NT2/D1 (cell line): Measurements from ENCODE around the gene NADSYN1.

Experiments used
- DNase-seq: peaks from one replicate; pipeline ENCODE4 v3.0.0-alpha.2; 2011; ENCODE audit warnings: low read depth, low spot score
- H3K27me3 ChIP-seq: 2 replicates; pipeline ENCODE4 v1.6.0; 2011; ENCODE audit warnings: mild to moderate bottlenecking; ENCODE audit not compliant: insufficient read length, insufficient read depth
- H3K36me3 ChIP-seq: 2 replicates; pipeline ENCODE4 v1.6.1; 2011; ENCODE audit warnings: mild to moderate bottlenecking, low read length, mixed read lengths; ENCODE audit not compliant: insufficient read depth, insufficient read length
- H3K4me1 ChIP-seq: 2 replicates; pipeline ENCODE4 v1.5.1; 2011; ENCODE audit not compliant: insufficient read depth, insufficient read length
- H3K4me3 ChIP-seq: 2 replicates; pipeline ENCODE4 v1.5.1; 2011; ENCODE audit warnings: low read depth; ENCODE audit not compliant: insufficient read length
- H3K9ac ChIP-seq: 2 replicates; pipeline ENCODE4 v1.6.0; 2011; ENCODE audit warnings: low read depth; ENCODE audit not compliant: insufficient read length
- H3K9me3 ChIP-seq: 2 replicates; pipeline ENCODE4 v1.5.1; 2011; ENCODE audit warnings: mild to moderate bottlenecking, low read length; ENCODE audit not compliant: insufficient read depth
- SUZ12 ChIP-seq: IDR thresholded peaks from 2 replicates; pipeline ENCODE4 v1.6.1; 2011; ENCODE audit not compliant: insufficient read length, insufficient read depth; ENCODE audit errors: extremely low read depth
- YY1 ChIP-seq: IDR thresholded peaks from 2 replicates; pipeline ENCODE4 v1.6.1; 2011; ENCODE audit not compliant: insufficient read length, insufficient read depth
- ZNF274 ChIP-seq: IDR thresholded peaks from 2 replicates; pipeline ENCODE4 v1.6.1; 2011; ENCODE audit warnings: mild to moderate bottlenecking, low read depth, low read length

The NADSYN1 gene

GRCh38 chr11:71463331-71464211 is 10.6 kb downstream of the NADSYN1 start:
- H3K9me3 ChIP-seq: 0 out of 2 replicates have a peak, but pooled peaks cover 9% of the 10 kb centered on the region
- H3K4me3 ChIP-seq: no peak overlapping the region

DNA sequence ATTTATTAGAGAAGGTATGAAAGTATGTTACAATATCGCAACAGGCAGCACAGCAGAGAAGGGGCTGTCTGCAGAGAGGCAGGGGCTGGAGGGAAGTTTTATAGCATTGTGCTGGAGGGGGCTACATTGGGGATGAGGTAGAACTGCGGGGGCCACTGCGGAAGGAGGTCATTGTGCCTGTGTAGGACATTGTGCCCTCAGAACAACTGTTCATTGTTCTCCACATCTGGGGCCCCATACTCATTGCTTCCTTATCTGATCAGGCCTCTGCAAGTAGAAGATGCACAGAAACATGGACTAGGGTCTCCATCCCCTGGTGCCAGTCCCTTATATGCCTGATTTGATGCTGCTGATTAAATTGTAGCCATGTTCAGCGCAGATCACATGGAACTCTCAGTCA is 12.1 kb downstream of the NADSYN1 start:
- Histone ChIP-seq H3K4me1 (no peaks in the 10 kb centered on the region), H3K36me3 (peaks cover 47% of the 10 kb centered on the region), H3K27me3 (no peaks in the 10 kb centered on the region), H3K9ac (no peak overlapping the region), H3K9me3 (peaks cover 19% of the 10 kb centered on the region; the same call in 1 of the 2 replicates), H3K4me3 (no peak overlapping the region)
- DNase-seq: no peak
- no peak for TF ChIP-seq SUZ12
- TF ChIP-seq ZNF274: no peak
- TF ChIP-seq YY1: no peak

More at GRCh38 chr11:71463331-71464211, 10.6 kb downstream of the NADSYN1 start:
- Histone ChIP-seq H3K9ac (no peak overlapping the region), H3K4me1 (no peaks in the 10 kb centered on the region), H3K27me3 (no peaks in the 10 kb centered on the region), H3K36me3 (peaks cover 62% of the 10 kb centered on the region)
- TF ChIP-seq SUZ12: no peak
- no peak for DNase-seq

DNA sequence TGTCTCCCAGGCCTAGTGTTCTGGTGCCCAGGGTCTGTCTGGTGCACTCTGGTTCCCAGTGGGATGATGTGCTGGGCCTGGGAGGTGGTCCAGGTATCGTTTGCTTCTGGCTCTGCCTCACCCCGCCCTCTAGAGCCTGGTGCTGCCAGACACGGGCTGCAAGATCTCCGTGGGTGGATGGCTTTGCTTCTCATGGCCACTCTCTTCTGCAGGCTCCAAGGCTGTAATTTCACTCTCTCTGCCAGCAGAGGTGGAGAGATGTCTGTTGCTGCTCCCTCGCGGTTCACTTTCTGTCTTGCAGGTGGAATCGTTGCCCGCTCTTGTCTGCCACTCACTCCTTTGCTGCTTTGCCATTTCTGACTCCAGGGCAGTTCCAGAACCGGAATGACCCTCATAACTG is 13.4 kb downstream of the NADSYN1 start:
- Histone ChIP-seq H3K9me3 (peaks cover 19% of the 10 kb centered on the region; the same call in 1 of the 2 replicates), H3K9ac (no peak overlapping the region), H3K4me3 (no peak overlapping the region), H3K4me1 (no peaks in the 10 kb centered on the region), H3K36me3 (peaks cover 40% of the 10 kb centered on the region), H3K27me3 (no peaks in the 10 kb centered on the region)
- no peak for DNase-seq
- no peak for TF ChIP-seq ZNF274
- TF ChIP-seq SUZ12: no peak

GRCh38 chr11:71467164-71467563 is 14.2 kb downstream of the NADSYN1 start:
- Histone ChIP-seq H3K36me3 (peaks cover 40% of the 10 kb centered on the region), H3K4me3 (no peak overlapping the region), H3K9ac (no peak overlapping the region), H3K9me3 (peaks cover 19% of the 10 kb centered on the region; the same call in 1 of the 2 replicates), H3K4me1 (no peaks in the 10 kb centered on the region), H3K27me3 (no peaks in the 10 kb centered on the region)
- no peak for DNase-seq
- TF ChIP-seq ZNF274: no peak
- no peak for TF ChIP-seq YY1
- TF ChIP-seq SUZ12: no peak

DNA sequence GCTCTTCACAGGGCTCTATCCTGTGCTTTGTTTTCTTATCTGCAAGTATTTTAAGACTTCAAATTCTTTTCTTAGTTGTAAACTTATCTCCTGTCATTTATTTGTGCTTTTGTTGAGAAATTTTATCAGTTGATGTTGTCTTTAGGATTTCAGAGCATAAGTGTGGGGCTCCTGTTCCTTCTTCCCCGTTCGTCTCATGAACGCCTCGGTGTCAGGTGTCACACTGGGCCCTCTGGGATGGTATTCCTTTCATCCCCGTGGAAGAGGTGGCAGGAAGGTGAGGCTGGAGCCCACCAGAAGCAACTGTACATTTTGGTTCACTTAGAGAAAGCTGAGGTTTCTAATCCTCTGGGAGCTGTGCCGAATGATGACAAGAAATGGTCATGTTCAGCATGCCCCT is 17.9 kb downstream of the NADSYN1 start:
- Histone ChIP-seq H3K36me3 (peaks cover 52% of the 10 kb centered on the region), H3K4me1 (peaks cover 3% of the 10 kb centered on the region), H3K4me3 (no peak overlapping the region), H3K9me3 (peaks cover 19% of the 10 kb centered on the region; the same call in 1 of the 2 replicates), H3K9ac (no peak overlapping the region), H3K27me3 (no peaks in the 10 kb centered on the region)
- TF ChIP-seq ZNF274: no peak
- no peak for TF ChIP-seq YY1
- no peak for TF ChIP-seq SUZ12
- DNase-seq: no peak

DNA sequence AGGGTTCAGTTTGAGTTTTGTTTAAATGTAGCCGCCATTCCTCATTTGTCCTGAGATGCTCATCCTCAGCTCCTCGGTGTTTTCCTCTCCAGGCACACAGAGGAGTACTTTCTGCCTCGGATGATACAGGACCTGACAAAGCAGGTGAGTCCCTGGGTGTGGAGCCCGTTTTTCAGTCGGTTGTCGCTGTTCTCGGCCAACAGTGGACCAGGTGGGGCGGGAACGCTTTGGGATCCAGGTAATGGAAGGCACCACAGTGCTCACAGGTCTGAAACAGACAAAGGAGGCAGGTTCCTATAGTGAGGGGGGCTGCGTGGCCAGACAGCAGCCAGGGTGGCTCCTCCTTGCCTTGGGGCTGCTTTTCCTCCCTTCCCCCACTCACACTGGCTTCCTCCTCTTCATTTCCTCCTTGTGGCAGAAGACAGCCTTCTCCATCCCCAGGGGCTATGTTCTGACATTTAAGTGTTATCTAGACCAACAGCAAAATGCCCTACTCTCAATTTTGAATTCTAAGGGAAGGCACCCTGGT is 19.4 kb downstream of the NADSYN1 start:
- Histone ChIP-seq H3K27me3 (no peaks in the 10 kb centered on the region), H3K9me3 (peaks cover 19% of the 10 kb centered on the region; the same call in 1 of the 2 replicates), H3K9ac (no peak overlapping the region), H3K36me3 (peaks cover 52% of the 10 kb centered on the region), H3K4me3 (no peak overlapping the region), H3K4me1 (peaks cover 10% of the 10 kb centered on the region)
- DNase-seq: no peak
- TF ChIP-seq SUZ12 (no peak), ZNF274 (no peak), YY1 (no peak)
